Stimulated activated CD8-positive, alpha-beta memory T cell treated with anti-CD3 and anti-CD28 coated beads, Interleukin-12 subunit alpha, Interleukin-12 subunit beta, amount 100 ng/mL, for 24 hours (primary cell): Measurements from ENCODE around the gene AOPEP.

ENCODE experiments used
- DNase-seq: peaks from one replicate; pipeline ENCODE4 v3.0.0-alpha.2; 2020; ENCODE audit errors: extremely low read depth

The AOPEP gene

DNA sequence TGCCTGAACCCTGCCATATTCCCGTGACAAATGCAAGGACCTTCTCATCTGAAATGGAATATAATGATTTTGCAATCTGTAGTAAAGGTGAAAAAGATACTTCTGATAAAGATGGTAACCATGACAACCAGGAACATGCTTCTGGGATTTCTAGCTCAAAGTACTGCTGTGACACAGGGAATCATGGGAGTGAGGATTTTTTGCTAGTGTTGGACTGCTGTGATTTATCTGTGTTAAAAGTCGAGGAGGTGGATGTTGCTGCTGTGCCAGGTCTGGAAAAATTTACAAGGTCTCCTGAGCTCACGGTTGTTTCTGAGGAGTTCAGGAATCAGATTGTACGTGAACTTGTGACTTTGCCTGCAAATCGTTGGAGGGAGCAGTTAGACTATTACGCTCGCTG, 33.5 kb downstream of the AOPEP start:
- no peak for DNase-seq

DNA sequence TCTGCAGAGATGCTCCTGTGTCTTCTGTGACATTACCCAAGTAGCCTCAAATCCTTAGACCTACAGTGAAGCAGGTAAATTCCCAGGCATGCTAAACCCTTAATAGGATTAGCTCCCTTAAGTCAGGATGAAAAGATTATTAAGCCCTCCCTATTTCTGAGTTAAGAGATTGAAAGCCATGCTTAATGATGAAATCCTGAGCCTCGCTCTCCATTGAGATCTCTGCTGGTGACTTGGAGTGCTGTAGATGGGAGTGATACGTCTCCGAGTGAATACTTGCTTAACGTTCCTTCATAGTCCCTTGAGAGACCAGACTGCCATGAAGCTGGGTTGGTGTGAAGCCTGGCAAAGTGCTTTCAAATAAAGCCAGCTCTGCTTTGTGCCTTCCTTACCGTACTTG, 34.2 kb downstream of the AOPEP start:
- no peak for DNase-seq

DNA sequence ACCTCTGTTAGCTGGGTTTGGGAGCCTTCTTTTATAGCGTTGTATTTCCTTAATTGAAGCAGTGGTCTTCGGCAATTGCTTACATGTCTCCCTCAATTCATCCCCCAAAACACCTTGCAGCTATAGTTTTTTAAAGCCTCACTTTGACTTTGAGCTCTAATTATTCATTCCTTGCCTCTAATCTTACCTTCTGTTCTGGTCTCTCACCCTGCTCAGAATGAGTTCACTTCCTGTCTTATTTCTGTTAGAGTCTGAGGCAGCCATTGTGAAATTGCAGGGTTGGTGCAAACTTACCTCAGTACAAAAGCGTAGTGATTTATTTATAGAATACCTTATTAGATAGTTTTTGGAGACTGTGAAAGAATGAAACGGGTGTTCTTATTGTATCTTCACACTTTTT, 35.0 kb downstream of the AOPEP start:
- no peak for DNase-seq

DNA sequence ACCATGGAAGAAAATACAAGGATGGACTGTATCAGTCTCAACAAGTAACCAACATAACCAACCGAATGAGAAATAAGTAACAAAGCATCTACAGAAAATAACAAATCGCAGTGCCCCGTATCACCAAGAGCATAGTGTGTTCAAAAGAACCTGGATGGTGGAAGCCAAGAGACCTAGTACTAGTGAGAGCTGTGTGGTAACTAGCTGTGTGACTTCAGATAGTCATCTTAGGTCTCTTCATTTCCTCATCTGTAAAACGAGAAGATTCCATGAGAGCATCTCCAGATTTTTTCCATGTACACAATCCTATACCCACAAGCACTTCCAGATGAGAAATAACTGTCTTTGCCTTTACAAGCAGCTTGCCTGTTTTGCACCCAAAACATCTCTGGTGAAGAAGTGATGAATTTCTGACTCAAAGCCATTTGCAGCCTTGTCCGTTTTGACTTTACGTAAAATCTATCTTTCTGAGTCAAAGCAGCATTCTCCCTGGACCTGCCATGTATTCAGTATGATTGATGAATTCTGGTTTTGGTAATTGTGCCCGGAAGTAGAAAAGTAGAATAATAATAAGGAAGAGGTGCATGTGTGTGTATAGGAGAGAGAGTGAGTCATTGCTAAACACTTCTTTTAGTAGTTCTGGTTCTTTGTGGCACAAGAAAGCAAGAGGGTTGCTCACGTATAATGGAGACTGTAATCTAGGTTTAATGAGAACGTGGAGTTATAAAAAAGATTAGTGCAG, 41.0 kb downstream of the AOPEP start:
- no peak for DNase-seq

DNA sequence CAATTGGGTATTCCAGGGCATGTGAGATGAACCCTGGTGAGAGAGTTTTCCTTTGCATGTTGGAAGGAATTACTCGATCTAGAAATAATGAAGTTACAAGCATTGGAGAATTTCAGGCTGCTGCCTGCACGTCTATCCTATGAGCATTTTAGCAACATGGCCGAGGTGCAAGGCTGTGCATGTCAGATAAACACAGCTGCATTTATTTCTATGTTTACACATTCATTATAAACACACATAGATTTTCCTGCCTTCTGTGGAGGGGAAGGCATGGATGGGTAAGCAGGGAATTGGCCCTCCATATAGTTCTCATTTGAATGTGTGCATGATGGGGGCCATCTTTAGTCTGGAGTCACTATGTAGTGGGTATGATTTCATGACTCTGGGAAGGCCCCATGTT, 42.3 kb downstream of the AOPEP start:
- DNase-seq, result no peak

DNA sequence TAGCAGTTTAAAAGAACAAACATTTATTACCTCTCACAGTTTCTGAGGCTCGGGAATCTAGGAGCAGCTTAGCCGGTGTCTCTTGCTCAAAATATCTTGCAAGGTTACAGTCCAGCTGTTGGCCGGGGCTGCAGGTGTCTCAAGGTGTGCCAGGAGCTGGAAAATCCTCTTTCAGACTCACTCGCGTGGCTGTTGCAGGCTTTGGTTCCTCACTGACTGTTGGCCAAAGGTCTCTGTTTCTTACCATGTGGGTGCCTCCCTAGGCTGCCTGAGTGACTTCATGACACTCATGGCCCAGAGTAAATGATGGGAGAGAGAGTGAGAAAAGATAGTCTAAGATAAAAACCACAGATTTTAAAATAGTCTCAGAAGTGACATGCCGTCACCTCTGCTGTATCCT, 43.8 kb downstream of the AOPEP start:
- no peak for DNase-seq

DNA sequence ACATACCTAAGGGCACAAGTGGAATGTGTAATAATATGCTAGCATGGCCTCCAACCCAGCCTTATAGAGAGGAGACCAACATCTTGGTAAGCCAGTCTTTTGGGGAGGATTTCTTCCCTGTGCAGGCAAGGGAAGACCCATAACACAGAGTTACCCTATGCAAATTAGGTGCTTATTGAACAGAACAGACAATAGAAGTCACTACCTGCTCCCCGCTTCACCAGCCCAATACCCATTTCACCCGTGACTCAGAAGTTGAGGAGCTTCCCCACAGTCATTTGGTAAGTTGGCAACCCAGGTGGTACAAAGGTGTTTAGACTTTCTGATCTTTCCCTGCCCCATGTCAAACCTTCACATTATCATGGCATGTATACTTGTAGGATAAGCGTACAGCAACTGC, 44.6 kb downstream of the AOPEP start:
- DNase-seq, result no peak

DNA sequence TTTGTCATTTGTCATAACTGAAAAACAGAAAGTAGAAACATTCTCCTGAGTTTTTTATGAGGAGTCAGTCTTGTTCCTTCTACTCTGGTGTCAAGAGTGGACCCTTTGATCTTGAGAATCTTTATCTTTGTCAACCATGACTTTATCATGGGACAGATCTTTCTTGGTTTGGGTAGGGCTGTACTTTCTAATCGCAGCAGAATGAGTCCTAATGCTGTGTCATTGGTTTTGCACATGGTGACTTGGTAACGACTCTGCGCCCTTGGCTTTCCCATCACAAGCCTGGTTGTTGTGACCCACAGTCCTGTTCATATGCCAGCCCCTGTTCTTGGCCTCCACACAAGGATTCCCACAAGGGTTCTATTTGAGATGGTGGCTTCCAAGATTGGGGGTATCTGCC, 45.6 kb downstream of the AOPEP start:
- no peak for DNase-seq

DNA sequence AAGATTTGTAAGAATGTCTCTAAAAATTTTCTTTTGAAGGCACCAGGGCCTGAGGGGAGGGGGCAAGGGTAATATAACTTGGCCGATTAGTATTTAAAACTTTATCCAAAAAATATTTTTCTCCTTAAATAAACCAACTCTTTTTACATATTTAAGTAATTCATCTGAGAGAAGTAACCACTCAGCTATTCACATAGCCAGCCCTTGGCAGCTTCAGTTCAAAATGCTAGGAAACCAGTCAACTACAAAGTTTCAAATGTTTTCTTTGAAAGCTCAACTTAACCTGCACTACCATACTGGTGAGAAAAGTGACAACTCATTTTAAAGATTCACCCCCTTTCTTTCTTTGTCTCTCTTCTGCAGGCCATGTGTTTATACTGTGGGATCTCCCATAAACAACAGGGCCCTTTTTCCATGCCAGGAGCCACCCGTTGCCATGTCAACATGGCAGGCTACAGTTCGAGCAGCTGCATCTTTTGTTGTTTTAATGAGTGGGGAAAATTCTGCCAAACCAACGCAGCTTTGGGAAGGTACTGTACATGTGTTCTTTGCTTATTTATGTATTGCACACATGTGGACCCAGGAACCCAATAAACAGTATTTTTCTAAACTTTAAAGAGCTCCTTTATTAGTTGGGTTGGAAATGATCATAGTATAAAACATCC, 46.3 kb downstream of the AOPEP start:
- DNase-seq, result no peak

DNA sequence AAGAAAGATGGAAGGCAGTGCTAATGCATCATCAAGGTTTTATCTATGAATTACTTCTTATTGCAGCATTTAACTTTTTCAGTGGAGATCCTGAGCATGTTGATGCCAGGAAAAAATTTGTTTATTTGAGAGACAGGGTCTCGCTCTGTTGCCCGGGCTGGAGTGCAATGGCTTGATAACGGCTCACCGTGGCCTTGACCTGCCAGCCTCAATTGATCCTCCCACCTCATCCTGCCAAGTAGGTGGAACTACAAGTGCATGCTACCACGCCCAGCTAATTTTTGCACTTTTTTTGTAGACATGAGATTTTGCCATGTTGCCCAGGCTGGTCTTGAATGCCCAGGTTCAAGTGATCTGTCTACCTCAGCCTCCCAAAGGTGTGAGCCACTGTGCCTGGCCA, 47.2 kb downstream of the AOPEP start:
- no peak for DNase-seq

DNA sequence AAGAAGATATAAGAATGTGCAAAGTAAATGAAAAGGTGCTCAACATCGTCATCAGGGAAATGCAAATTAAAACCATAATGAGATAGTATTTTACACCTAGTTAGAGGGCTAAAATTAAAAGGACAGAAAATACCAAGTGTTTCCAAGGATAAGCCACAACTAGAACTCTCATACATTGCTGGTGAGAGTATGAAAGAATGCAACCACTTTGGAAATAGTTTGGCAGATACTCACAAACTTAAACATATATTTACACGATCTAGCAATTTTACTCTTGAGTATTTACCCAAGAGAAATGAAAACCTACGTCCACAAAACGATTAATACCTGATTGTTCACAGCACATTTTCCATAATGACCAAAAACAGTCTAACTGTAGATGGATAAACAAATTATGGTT, 51.5 kb downstream of the AOPEP start:
- no peak for DNase-seq

DNA sequence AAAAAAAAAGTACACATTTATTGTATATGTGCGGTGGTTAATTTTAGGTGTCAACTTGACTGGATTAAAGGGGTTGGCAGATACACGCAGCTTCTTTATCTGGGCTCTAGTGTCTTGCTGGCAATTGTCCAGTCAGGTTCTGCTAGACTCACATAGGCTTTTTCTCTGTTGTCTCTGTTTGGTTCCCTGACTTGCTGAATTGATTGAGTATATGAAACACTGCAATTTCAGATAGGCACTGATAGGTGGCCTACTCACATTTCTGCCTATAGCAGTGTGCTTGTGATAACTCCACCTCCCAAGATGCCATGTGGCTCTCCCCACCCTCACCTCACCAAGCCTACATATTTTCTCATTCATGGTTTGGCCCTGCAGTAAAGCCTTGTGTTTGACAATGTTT, 52.5 kb downstream of the AOPEP start:
- DNase-seq, result no peak

DNA sequence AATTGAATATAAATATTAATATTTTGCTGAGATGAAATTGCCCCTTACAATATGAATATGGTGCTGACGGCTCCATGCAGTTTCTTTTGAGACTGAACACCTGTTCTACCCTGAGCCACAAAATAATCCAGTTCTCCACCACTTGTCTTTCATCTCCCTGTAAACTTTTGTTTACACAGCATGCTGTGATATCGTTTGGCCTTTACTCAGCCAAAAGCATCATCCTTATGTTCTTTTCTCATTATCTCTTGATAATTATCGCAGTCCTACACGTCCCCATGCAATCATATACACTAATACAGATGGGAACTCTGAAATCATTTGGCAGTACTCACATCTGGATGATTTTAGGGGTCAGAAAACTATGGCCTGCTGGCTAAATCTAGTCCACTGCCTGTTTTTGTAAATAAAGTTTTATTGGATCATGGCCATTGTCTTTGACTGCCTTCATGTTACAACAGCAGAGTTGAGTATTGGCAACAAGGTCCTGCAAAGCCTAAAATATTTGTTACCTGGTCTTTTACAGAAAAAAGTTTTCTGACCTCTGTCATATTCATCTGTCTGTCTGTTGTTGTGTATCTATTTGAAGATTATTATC, 53.3 kb downstream of the AOPEP start:
- DNase-seq, result no peak

DNA sequence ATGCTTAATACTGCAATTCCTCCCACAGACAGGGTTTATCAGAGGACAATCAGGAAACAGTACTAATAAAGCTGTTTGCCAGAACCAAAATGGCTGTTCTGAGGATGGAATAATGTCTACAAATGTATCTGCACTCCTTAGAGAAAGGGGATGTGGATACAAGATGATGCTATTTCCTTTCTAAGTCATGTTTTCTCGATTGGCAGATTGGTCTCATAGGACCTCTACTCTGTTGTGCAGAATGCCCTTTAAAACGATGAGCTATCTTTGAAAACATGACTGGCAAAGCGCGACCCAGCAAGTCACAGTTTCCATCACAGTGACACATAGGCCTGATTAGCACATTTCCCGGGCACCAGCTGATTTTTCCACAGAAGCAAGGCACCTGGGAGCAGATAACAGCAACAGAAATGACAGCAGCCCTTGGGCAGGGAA, 54.0 kb downstream of the AOPEP start:
- no peak for DNase-seq

DNA sequence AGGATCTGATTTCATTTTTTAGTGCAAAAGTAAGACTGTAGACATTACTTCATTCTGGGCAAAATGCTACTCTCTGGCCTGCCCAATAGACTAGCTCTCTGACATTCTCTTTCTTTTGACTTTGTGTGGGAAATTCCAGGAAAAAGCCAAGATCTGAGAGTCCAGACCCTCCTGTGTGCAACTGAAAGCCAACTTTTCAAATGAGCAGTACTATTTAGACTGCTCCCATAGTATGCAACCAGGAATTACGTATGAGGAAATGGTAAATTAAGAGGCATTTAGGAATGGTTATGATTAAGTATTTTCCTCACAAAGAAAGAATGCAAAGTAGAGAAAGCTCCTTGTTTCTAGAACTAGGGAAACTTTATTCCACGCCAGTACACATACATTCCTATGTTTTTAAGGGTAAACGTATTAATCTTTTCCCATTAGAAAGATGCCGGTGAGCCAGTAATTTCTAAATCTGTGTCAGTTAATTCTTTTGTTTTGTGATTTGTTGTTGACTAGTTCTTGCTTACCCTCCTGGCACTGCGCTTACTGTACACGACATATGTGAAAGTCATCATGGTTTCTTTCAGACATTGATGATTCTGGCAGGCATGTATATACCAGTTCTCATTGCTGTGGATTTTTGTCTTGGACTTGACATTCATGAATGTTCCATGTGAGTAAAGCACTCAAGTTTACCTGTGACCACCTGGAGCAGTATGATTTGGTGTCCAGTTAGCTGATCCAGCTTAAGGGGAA, 56.0 kb downstream of the AOPEP start:
- DNase-seq, result no peak

DNA sequence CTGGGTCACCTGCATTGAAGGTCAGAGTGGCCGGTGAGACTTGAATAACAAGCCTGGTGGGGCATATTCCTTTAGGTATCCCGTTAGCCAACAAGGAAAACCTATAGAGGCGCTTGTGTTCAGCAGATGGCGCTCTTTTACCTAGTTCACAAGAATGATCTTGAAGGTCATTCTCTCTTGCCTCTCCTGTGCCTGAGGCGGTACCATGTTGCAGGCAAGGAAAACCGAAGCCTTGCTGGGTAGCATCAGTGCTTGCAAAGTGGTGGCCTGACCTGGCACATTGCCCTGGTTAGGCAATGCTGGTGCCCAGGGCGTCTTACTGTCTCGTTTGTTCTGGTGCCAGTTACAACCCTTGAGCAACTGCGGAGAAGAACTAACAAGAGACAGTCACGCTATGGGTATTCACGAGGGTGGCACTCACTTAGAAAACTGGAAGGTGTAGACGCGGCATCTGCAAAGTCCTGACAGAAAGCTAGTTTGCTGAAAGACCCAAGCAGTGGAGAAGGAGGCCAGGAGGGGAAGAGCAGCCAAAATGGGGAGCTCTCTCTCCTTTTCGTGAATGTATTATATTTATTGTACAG, 56.7 kb downstream of the AOPEP start:
- no peak for DNase-seq

DNA sequence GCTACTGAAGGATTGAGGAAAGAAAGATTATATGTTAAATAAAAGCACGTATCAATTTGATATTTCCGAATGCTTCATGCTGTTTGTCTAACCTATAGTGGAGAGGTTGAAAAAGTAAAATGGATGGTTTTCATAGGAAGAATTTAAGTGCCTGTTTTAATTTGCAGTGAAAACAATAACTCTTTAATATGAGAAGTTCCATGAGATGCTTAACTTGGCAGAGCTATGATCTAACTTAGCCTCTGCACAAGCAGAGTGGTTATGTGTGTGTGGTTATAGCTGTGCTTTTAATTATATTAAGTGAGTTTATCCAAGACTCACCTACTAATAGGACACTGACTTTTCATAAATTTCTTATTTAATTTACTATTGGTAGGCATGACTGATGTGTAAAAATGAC, 57.4 kb downstream of the AOPEP start:
- DNase-seq, result no peak

DNA sequence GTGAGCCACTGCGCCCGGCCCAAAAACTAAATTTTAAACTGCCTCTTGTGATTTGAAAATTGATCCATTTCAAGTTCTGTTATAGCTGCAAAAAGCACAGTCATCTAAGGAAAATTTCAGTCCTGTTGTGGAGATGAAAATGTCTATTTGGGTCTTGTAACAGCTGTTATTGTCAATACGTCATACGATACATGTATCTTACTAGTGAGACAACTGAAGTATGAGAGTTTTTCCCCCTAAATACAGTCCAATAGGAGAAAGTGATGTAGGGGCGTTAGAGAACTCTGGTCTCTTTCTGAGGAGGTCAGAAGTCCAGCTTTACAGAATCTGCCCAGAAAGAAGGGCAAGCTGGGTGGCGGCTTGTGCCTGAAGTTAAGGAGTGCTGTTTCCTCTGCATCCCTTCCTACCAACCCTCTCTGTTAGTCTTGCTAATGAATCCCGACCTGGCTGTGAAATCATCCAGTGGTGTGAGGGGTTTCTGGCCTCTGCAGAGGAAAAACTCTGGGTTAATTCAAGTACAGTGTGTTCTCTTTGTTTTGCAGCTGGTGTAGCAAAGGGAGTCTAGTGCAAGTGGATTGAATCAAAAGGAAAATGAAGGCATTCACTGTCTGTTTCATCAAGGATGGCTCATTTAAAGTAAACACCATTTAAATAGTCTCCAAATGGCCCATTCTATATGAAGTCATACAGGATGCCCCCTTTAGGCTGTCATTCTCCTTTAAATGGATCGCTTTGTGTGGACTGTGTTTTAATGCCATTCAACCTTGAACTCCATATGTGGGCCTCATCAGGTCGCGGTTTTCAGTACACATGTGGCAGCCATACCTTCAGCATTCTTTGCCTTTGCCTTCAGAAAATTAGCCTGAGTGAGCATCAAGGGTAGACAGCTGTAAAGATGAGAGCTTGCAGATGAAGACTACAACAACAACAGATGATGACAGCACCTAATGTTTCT, 59.0 kb downstream of the AOPEP start:
- DNase-seq, result no peak

DNA sequence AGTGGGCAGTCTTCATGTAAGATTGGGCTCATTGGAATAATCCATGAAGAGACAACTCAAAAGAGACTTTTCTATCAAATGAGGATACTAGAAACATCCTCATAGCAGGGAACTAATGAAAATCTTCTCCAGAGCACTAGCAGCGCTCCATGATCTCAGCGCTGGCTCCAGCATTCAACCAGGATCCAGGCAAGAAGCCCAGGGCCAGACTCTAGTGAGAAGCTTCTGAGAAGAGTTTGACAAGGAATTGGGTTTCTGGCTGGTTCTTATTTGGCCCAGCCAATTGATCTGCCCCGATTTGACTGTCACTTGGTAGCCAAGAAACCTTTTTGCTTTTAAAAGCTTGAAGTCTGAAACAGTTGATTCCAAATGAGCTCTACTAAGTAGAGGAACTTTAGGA, 60.1 kb downstream of the AOPEP start:
- no peak for DNase-seq

DNA sequence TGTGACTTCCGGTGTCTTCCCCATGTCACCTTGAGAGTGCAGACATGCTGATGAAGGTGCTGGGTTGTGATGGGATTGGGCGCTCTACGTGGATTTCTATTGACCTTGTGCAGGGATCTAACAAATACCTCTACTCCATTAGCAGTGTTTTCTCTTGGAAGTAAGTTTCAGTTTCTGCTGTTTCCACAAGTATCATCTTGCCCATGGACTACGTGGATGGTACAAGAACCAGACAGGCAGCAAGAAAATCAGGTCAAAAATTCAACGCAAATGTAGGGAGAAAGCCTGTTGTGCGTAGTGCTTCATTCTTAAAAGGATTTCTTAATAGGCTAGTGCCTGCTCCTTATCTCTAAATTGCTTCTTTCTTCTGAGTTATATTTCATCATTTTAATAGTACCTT, 60.8 kb downstream of the AOPEP start:
- no peak for DNase-seq

DNA sequence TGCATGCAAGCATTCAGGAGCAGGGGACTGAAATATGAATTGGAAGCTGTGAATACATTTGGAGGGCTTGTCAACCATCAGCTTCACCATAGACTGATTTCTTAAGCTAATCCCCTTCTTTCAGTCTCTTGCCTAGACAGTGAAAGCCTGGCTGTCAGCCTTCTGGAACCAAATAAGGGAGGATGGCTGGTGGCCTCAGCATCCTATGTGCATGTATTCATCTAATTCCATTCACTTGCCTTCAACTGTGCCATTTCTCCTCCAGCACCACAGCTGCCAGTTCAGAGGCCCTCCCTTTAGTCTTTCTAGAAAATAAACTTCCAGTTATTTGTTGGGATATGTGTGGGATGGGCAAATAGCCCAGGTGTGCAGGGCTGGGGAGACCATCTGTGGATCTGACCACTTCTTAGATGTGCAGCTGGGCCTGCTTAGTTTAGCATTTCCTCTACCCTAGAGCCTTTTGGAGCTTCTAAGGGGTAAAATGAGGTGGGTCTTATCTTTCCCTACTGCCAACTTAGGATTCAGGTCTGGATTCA, 62.1 kb downstream of the AOPEP start:
- DNase-seq, result no peak
